ENCODE results near the gene PRDM16. TPM values are rescaled to one million over a fixed set of nuclear protein-coding genes. Genes with fewer than 3 reads are reported as not detected.

Gene PRDM16
- total RNA-seq, 1 donor from 2014 or later, result not detected

GRCh38 chr1:3320246-3321152 is 251.5 kb downstream of the PRDM16 start:
- no peaks in the 10 kb centered on the region for H3K36me3 Mint-ChIP-seq (ENCODE audit: low read depth)
- H3K27me3 Mint-ChIP-seq (ENCODE audit: low read depth), result no peaks in the 10 kb centered on the region
- peaks cover 1% of the 10 kb centered on the region for H3K4me1 Mint-ChIP-seq (ENCODE audit: low read depth)
- H3K9me3 Mint-ChIP-seq, result peaks cover 9% of the 10 kb centered on the region
- intact Hi-C loops (cut with micrococcal nuclease), result no loop called here
- no peak overlapping the region for H3K27ac Mint-ChIP-seq
- no peak for DNase-seq (ENCODE audit: low spot score)
- H3K4me3 Mint-ChIP-seq (ENCODE audit: low read depth), result no peak overlapping the region

- Mint-ChIP-seq H3K4me3 (ENCODE audit: low read depth) (no peak overlapping the region), H3K27ac (no peak overlapping the region), H3K9me3 (peaks cover 3% of the 10 kb centered on the region), H3K36me3 (ENCODE audit: low read depth) (no peaks in the 10 kb centered on the region), H3K4me1 (ENCODE audit: low read depth) (peaks cover under 1% of the 10 kb centered on the region), H3K27me3 (ENCODE audit: low read depth) (no peaks in the 10 kb centered on the region)
- intact Hi-C loops (cut with micrococcal nuclease), result no loop called here
- DNase-seq (ENCODE audit: low spot score), result no peak
Measured at GRCh38 chr1:3321559-3322449, 252.8 kb downstream of the PRDM16 start.

GRCh38 chr1:3322450-3323020 is 253.5 kb downstream of the PRDM16 start:
- Mint-ChIP-seq H3K9me3 (no peaks in the 10 kb centered on the region), H3K4me1 (ENCODE audit: low read depth) (no peaks in the 10 kb centered on the region), H3K4me3 (ENCODE audit: low read depth) (no peak overlapping the region), H3K27me3 (ENCODE audit: low read depth) (no peaks in the 10 kb centered on the region), H3K36me3 (ENCODE audit: low read depth) (no peaks in the 10 kb centered on the region), H3K27ac (no peak overlapping the region)
- intact Hi-C loops (cut with micrococcal nuclease), result no loop called here
- DNase-seq (ENCODE audit: low spot score), result no peak

- intact Hi-C loops (cut with micrococcal nuclease), result no loop called here
- Mint-ChIP-seq H3K27ac (no peak overlapping the region), H3K9me3 (no peaks in the 10 kb centered on the region), H3K4me3 (ENCODE audit: low read depth) (no peak overlapping the region), H3K36me3 (ENCODE audit: low read depth) (no peaks in the 10 kb centered on the region), H3K27me3 (ENCODE audit: low read depth) (no peaks in the 10 kb centered on the region), H3K4me1 (ENCODE audit: low read depth) (no peaks in the 10 kb centered on the region)
- DNase-seq (ENCODE audit: low spot score), result no peak
Measured at GRCh38 chr1:3323021-3323795, 254.2 kb downstream of the PRDM16 start.

GRCh38 chr1:3323796-3324703 is 255.0 kb downstream of the PRDM16 start:
- H3K27me3 Mint-ChIP-seq (ENCODE audit: low read depth), result no peaks in the 10 kb centered on the region
- H3K9me3 Mint-ChIP-seq, result no peaks in the 10 kb centered on the region

GRCh38 chr1:3324704-3325535 is 255.9 kb downstream of the PRDM16 start:
- no peak for DNase-seq (ENCODE audit: low spot score)
- intact Hi-C loops (cut with micrococcal nuclease), result no loop called here
- Mint-ChIP-seq H3K36me3 (ENCODE audit: low read depth) (no peaks in the 10 kb centered on the region), H3K27me3 (ENCODE audit: low read depth) (no peaks in the 10 kb centered on the region), H3K9me3 (no peaks in the 10 kb centered on the region), H3K4me1 (ENCODE audit: low read depth) (no peaks in the 10 kb centered on the region), H3K4me3 (ENCODE audit: low read depth) (no peak overlapping the region), H3K27ac (no peak overlapping the region)

More at GRCh38 chr1:3323796-3324703, 255.0 kb downstream of the PRDM16 start:
- H3K4me3 Mint-ChIP-seq (ENCODE audit: low read depth), result no peak overlapping the region
- no peak for DNase-seq (ENCODE audit: low spot score)
- intact Hi-C loops (cut with micrococcal nuclease), result no loop called here
- H3K36me3 Mint-ChIP-seq (ENCODE audit: low read depth), result no peaks in the 10 kb centered on the region
- H3K27ac Mint-ChIP-seq, result no peak overlapping the region
- H3K4me1 Mint-ChIP-seq (ENCODE audit: low read depth), result no peaks in the 10 kb centered on the region

GRCh38 chr1:3326516-3327388 is 257.7 kb downstream of the PRDM16 start:
- Mint-ChIP-seq H3K27me3 (ENCODE audit: low read depth) (no peaks in the 10 kb centered on the region), H3K4me1 (ENCODE audit: low read depth) (no peaks in the 10 kb centered on the region), H3K9me3 (no peaks in the 10 kb centered on the region), H3K36me3 (ENCODE audit: low read depth) (no peaks in the 10 kb centered on the region), H3K27ac (no peak overlapping the region), H3K4me3 (ENCODE audit: low read depth) (no peak overlapping the region)
- intact Hi-C loops (cut with micrococcal nuclease), result no loop called here
- no peak for DNase-seq (ENCODE audit: low spot score)

GRCh38 chr1:3327389-3327702 is 258.3 kb downstream of the PRDM16 start:
- intact Hi-C loops (cut with micrococcal nuclease), result no loop called here
- H3K4me3 Mint-ChIP-seq (ENCODE audit: low read depth), result no peak overlapping the region

GRCh38 chr1:3327936-3328590 is 259.1 kb downstream of the PRDM16 start:
- Mint-ChIP-seq H3K4me1 (ENCODE audit: low read depth) (no peaks in the 10 kb centered on the region), H3K36me3 (ENCODE audit: low read depth) (no peaks in the 10 kb centered on the region), H3K27ac (no peak overlapping the region), H3K27me3 (ENCODE audit: low read depth) (no peaks in the 10 kb centered on the region), H3K4me3 (ENCODE audit: low read depth) (no peak overlapping the region), H3K9me3 (no peaks in the 10 kb centered on the region)
- no peak for DNase-seq (ENCODE audit: low spot score)
- intact Hi-C loops (cut with micrococcal nuclease), result no loop called here

More at GRCh38 chr1:3327389-3327702, 258.3 kb downstream of the PRDM16 start:
- Mint-ChIP-seq H3K27ac (no peak overlapping the region), H3K4me1 (ENCODE audit: low read depth) (no peaks in the 10 kb centered on the region), H3K36me3 (ENCODE audit: low read depth) (no peaks in the 10 kb centered on the region), H3K9me3 (no peaks in the 10 kb centered on the region), H3K27me3 (ENCODE audit: low read depth) (no peaks in the 10 kb centered on the region)
- no peak for DNase-seq (ENCODE audit: low spot score)

- Mint-ChIP-seq H3K9me3 (no peaks in the 10 kb centered on the region), H3K4me1 (ENCODE audit: low read depth) (no peaks in the 10 kb centered on the region), H3K4me3 (ENCODE audit: low read depth) (no peak overlapping the region), H3K27me3 (ENCODE audit: low read depth) (no peaks in the 10 kb centered on the region), H3K27ac (no peak overlapping the region), H3K36me3 (ENCODE audit: low read depth) (no peaks in the 10 kb centered on the region)
- DNase-seq (ENCODE audit: low spot score), result no peak
- intact Hi-C loops (cut with micrococcal nuclease), result no loop called here
Measured at GRCh38 chr1:3329640-3330281, 260.8 kb downstream of the PRDM16 start.

All from activated T-helper 2 cell treated with anti-CD3 and anti-CD28 coated beads, Interferon-gamma antibody, Interleukin-2, Interleukin-4, amounts not matched to agents 10 μg/mL and 5 μg/mL and 100 μg/mL, durations not matched to agents 14 hours and 24 hours and 36 hours (primary cell).